Hepatocyte (in vitro differentiated cells): Measurements from ENCODE around the gene RARG.

Source experiments
- EZH2 ChIP-seq: fragments of 200-600 bp; sonication (generic); IDR thresholded peaks from 2 replicates; pipeline ENCODE4 v1.6.1; 2016; ENCODE audit warnings: antibody characterized with exemption, mild to moderate bottlenecking, borderline replicate concordance
- EZH2phosphoT487 ChIP-seq: fragments of 200-600 bp; sonication (generic); IDR thresholded peaks from one replicate; pipeline ENCODE4 v1.6.1; 2018; ENCODE audit warnings: antibody characterized with exemption, mild to moderate bottlenecking, low read depth, moderate library complexity; ENCODE audit not compliant: unreplicated experiment, severe bottlenecking
- TF ChIP-seq, protein P1 (sequence below): fragments of 200-600 bp; sonication (generic); IDR thresholded peaks from 2 replicates; pipeline ENCODE4 v1.5.1; 2016; ENCODE audit warnings: antibody characterized with exemption, mild to moderate bottlenecking; ENCODE audit not compliant: poor library complexity

DNA sequence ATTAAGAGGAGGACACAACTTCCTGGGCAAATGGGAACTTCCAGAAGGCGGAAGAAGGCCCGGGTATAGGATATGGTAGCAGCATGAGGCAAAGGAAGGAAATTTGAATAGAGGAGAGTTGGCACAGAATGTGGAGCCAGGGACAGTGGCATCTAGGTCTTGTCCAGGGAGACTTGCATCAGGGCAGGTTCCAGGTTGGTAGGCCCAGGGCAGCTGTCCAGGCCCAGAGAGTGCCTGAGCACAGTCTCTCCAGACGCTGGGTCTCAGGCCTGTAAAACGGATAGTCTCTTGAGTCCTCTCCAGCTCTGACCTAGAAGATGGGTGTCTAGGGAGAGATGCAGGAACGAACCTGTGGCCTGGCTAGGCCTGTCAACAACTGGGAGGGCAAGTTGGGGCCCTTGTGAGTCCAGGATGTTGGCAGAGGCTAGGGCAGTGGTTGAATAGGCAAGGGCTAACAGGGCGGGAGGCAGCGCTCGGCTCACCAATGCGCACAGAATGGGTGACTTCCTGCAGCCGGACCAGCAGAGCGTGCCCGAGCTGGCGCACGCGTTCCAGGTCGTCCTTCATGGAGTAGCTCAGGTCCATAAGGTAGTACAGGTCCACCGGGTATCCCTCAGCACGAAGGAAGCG, 34.9 kb downstream of the RARG start:
- TF ChIP-seq, protein P1, sequence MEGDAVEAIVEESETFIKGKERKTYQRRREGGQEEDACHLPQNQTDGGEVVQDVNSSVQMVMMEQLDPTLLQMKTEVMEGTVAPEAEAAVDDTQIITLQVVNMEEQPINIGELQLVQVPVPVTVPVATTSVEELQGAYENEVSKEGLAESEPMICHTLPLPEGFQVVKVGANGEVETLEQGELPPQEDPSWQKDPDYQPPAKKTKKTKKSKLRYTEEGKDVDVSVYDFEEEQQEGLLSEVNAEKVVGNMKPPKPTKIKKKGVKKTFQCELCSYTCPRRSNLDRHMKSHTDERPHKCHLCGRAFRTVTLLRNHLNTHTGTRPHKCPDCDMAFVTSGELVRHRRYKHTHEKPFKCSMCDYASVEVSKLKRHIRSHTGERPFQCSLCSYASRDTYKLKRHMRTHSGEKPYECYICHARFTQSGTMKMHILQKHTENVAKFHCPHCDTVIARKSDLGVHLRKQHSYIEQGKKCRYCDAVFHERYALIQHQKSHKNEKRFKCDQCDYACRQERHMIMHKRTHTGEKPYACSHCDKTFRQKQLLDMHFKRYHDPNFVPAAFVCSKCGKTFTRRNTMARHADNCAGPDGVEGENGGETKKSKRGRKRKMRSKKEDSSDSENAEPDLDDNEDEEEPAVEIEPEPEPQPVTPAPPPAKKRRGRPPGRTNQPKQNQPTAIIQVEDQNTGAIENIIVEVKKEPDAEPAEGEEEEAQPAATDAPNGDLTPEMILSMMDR, result no peak
- TF ChIP-seq EZH2 (no peak), EZH2phosphoT487 (no peak)
